ENCODE measurements around the gene MYH15.

MYH15 gene

GRCh38 chr3:108334701-108335100, 175.7 kb downstream of the MYH15 start:
- DNase-seq (ENCODE audit: low read depth), result no peak

GRCh38 chr3:108333961-108334360, 176.4 kb downstream of the MYH15 start:
- DNase-seq (ENCODE audit: low read depth), result no peak

GRCh38 chr3:108331792-108332191, 178.6 kb downstream of the MYH15 start:
- DNase-seq (ENCODE audit: low read depth), result no peak

All from stimulated activated CD8-positive, alpha-beta memory T cell treated with anti-CD3 and anti-CD28 coated beads, Interleukin-12 subunit alpha, Interleukin-12 subunit beta, amount 100 ng/mL, for 1 hour (primary cell).